ENCODE measurements around the gene DGCR8.

- TF ChIP-seq CTCF (IDR thresholded peaks at IDR 0.05; ENCODE audit: borderline replicate concordance, extremely low read depth, low read length, poor library complexity, severe bottlenecking) = no peak
- TF ChIP-seq EZH2 (IDR thresholded peaks at IDR 0.05; ENCODE audit: borderline replicate concordance, low read depth, low read length, severe bottlenecking) = no peak
Observed at GRCh38 chr22:20064545-20065262, 15.3 kb upstream of the DGCR8 start.
